Activated naive CD4-positive, alpha-beta T cell treated with anti-CD3 and anti-CD28 coated beads, Interleukin-2, amount 50 U/mL, for 24 hours (primary cell): Measurements from ENCODE around the gene CALM1.

Source experiments
- H3K27ac Mint-ChIP-seq: one replicate; pipeline ENCODE4 v1.8.0; 2021; ENCODE audit warnings: mild to moderate bottlenecking, mixed read lengths
- H3K27me3 Mint-ChIP-seq: one replicate; pipeline ENCODE4 v1.8.0; 2021; ENCODE audit warnings: mixed read lengths
- H3K36me3 Mint-ChIP-seq: one replicate; pipeline ENCODE4 v1.8.0; 2021; ENCODE audit warnings: mixed read lengths
- H3K4me1 Mint-ChIP-seq: one replicate; pipeline ENCODE4 v1.8.0; 2021; ENCODE audit warnings: mixed read lengths
- H3K4me3 Mint-ChIP-seq: one replicate; pipeline ENCODE4 v1.8.0; 2021; ENCODE audit warnings: mild to moderate bottlenecking, mixed read lengths
- H3K9me3 Mint-ChIP-seq: one replicate; pipeline ENCODE4 v1.8.0; 2021; ENCODE audit warnings: mixed read lengths

CALM1 gene

GRCh38 chr14:90455100-90455571 is 58.3 kb downstream of the CALM1 start:
- Mint-ChIP-seq H3K9me3 (no peaks in the 10 kb centered on the region), H3K27ac (no peak overlapping the region), H3K4me1 (no peaks in the 10 kb centered on the region), H3K27me3 (no peaks in the 10 kb centered on the region), H3K4me3 (no peak overlapping the region), H3K36me3 (no peaks in the 10 kb centered on the region)

DNA sequence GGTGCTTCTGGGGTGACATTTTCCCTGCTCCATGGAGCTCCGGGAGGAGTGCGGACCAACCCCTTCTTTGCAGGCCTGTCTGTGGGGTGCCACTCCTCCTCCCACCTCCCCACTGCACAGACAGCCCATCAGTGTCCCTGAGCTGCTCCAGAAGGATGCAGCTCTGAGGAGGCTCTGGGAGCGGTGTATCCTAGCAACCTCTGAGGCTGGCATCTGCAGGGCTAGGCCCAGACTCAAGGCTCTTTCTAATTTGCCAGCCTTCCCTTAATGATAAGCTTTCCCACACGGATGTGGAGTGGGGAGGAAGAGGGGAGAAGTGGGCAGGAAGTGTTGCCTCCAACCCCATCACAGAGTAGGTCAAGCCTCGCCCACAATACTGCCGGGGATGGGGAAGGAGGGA is 59.7 kb downstream of the CALM1 start:
- H3K4me3 Mint-ChIP-seq = no peak overlapping the region
- no peaks in the 10 kb centered on the region for H3K36me3 Mint-ChIP-seq
- no peaks in the 10 kb centered on the region for H3K27me3 Mint-ChIP-seq
- no peaks in the 10 kb centered on the region for H3K9me3 Mint-ChIP-seq
- no peaks in the 10 kb centered on the region for H3K4me1 Mint-ChIP-seq
- no peak overlapping the region for H3K27ac Mint-ChIP-seq

DNA sequence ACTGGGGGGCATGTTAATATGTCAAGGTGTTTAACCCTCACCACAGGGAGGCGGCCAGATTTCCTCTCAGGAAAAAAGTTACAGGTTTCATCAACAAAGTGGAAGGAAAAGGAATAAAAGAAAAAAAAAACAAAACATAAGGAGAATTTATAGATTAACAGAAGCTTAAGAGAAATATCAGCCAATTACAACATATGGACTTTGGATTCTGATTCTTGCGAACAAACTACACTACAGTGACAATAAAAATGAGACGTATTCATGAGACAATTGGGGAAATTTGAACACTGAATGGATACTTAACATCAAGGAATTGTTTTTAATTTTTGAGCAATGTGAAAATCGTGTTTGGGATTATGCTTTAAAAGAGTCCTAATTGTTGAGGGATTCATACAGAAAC is 60.4 kb downstream of the CALM1 start:
- Mint-ChIP-seq H3K36me3 (no peaks in the 10 kb centered on the region), H3K27ac (no peak overlapping the region)

More for the DNA sequence above, 60.4 kb downstream of the CALM1 start:
- no peak overlapping the region for H3K4me3 Mint-ChIP-seq
- no peaks in the 10 kb centered on the region for H3K4me1 Mint-ChIP-seq
- no peaks in the 10 kb centered on the region for H3K27me3 Mint-ChIP-seq
- no peaks in the 10 kb centered on the region for H3K9me3 Mint-ChIP-seq
